Activated B cell treated with CpG ODN at 0.5 μM for 24 hours (primary cell): ENCODE results near the gene KCNMA1. TPM values are rescaled to one million over a fixed set of nuclear protein-coding genes. Genes with fewer than 3 reads are reported as not detected.

ENCODE experiments used
- ATAC-seq: fragments of 200-7000 bp; cut with Tn5 transposase; one replicate; pipeline ENCODE4 v1.10.0; 2021; ENCODE audit warnings: low read depth, mild to moderate bottlenecking, moderate library complexity
- CTCF ChIA-PET: fragments of 350-600 bp; sonication (Branson Sonifier 250); formaldehyde crosslinking; loops from one replicate; lab custom pipeline; 2021; ENCODE audit warnings: antibody characterized with exemption; lab: Charles Lee
- POLR2A ChIA-PET: fragments of 350-600 bp; sonication (Branson Sonifier 250); formaldehyde crosslinking; loops from one replicate; lab custom pipeline; 2021; ENCODE audit warnings: antibody characterized with exemption; lab: Charles Lee
- DNase-seq: peaks from one replicate; pipeline ENCODE4 v3.0.0; 2022
- H3K27ac Mint-ChIP-seq: one replicate; pipeline ENCODE4 v1.8.0; 2020; ENCODE audit warnings: mixed read lengths
- H3K27me3 Mint-ChIP-seq: one replicate; pipeline ENCODE4 v1.8.0; 2021; ENCODE audit warnings: mixed read lengths
- H3K36me3 Mint-ChIP-seq: one replicate; pipeline ENCODE4 v1.8.0; 2021; ENCODE audit warnings: low read depth, mixed read lengths
- H3K4me1 Mint-ChIP-seq: one replicate; pipeline ENCODE4 v1.8.0; 2021; ENCODE audit warnings: mixed read lengths
- H3K4me3 Mint-ChIP-seq: one replicate; pipeline ENCODE4 v1.8.0; 2020; ENCODE audit warnings: mild to moderate bottlenecking, mixed read lengths
- H3K9me3 Mint-ChIP-seq: one replicate; pipeline ENCODE4 v1.8.0; 2020; ENCODE audit warnings: mixed read lengths
- intact Hi-C: fragments of 100-400 bp; cut with micrococcal nuclease; formaldehyde crosslinking; loops from one replicate; pipeline ENCODE4 v1.15.1; 2024
- total RNA-seq: library from RNA; stranded (reverse); gene quantifications from 2 replicates; pipeline ENCODE4 v1.2.3, GENCODE V29; 2022
- TF ChIP-seq, protein P1 (sequence below): fragments of 200-600 bp; IDR thresholded peaks from one replicate; pipeline ENCODE4 v1.8.0; 2022; ENCODE audit warnings: antibody characterized with exemption, mild to moderate bottlenecking

The KCNMA1 gene
- total RNA-seq, 1 donor from 2014 or later: 3.7 TPM

DNA sequence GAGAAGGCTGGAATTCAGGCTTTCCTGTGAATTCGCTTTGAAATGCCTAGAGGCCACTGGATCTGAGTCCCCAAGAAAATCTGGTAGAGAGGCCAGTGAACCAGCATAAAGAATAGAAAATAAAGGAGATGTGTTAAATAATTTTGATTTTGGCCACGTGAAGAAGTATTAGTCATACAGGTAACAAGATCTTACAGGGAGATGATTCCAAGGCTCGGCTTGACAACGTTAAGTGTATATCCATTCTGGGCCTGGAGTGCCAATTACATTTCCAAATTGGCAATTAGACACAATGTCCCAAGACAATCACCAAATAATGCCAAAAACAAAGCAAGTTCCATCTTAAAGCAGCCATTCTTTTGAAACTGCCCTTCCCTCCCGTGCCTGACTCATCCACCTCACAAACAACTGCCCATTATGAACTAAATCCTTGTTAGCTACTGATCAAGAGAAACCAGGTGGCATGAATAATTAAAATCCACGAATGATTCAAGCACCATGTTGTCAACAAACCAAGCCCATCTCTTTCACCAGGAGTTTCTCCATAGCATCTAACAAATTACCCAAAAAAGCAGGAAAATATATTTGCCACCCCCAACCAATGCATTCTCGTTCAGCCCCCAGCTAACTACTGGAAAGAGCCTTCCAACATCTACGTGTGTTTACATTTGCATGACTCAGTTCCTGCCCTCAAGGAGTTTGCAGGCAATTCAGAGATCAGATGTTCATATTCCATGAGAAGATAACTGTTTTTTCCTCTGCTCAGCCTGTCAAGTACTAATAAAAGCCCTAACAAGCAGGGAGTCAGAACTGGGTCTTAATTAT lies 8.5 kb downstream of the KCNMA1 start:
- H3K27ac Mint-ChIP-seq: no peak overlapping the region
- DNase-seq (no peak), ATAC-seq (no peak)
- H3K27me3 Mint-ChIP-seq: peaks cover 6% of the 10 kb centered on the region
- H3K4me1 Mint-ChIP-seq: peaks cover 13% of the 10 kb centered on the region
- no peaks in the 10 kb centered on the region for H3K9me3 Mint-ChIP-seq
- H3K36me3 Mint-ChIP-seq: no peaks in the 10 kb centered on the region
- no peak overlapping the region for H3K4me3 Mint-ChIP-seq
- TF ChIP-seq, protein P1, sequence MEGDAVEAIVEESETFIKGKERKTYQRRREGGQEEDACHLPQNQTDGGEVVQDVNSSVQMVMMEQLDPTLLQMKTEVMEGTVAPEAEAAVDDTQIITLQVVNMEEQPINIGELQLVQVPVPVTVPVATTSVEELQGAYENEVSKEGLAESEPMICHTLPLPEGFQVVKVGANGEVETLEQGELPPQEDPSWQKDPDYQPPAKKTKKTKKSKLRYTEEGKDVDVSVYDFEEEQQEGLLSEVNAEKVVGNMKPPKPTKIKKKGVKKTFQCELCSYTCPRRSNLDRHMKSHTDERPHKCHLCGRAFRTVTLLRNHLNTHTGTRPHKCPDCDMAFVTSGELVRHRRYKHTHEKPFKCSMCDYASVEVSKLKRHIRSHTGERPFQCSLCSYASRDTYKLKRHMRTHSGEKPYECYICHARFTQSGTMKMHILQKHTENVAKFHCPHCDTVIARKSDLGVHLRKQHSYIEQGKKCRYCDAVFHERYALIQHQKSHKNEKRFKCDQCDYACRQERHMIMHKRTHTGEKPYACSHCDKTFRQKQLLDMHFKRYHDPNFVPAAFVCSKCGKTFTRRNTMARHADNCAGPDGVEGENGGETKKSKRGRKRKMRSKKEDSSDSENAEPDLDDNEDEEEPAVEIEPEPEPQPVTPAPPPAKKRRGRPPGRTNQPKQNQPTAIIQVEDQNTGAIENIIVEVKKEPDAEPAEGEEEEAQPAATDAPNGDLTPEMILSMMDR: no peak
- CTCF ChIA-PET: interaction anchor here (0.8 kb wide), 1 partner anchor 12 kb away, joined by 3 read pairs; no protein-coding TSS in a partner anchor
- POLR2A ChIA-PET: no interaction called here
- intact Hi-C loops: no loop called here

DNA sequence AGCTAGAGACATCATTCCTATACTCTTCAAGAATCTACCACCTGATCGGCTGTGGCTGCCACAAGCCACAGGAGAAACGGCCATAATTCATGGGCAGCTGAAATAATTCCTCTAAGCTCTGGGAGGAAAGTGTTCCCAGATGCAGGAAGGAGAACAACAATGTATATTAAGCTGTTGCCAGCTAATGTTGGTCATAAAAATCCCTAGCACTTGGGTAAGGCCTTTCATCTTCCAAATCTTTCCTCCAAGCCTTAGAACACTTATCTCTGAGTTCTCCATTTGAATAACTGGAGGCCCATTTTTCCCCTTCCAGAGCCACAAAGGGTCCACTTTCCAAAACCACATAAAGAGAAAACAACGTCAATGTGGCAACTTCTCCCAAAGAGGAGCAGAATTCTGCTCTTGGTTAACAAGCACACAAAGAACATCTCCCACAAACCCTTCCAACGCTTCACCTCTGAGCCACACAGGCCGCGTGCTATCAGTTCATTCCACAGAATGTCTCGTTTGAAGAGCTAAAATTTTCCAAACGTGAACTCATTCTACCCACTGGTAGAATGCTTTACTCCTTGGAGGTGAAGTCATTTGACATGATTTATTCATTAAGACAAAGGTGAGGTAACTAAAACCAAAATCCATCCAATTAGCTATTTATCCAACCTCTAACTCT lies 11.2 kb downstream of the KCNMA1 start:
- Mint-ChIP-seq H3K36me3 (no peaks in the 10 kb centered on the region), H3K4me3 (no peak overlapping the region), H3K27ac (no peak overlapping the region), H3K27me3 (no peaks in the 10 kb centered on the region), H3K4me1 (peaks cover 38% of the 10 kb centered on the region), H3K9me3 (no peaks in the 10 kb centered on the region)
- ChIA-PET POLR2A (no interaction called here), CTCF (no interaction called here)
- ATAC-seq: no peak
- TF ChIP-seq, protein P1: no peak
- no peak for DNase-seq
- intact Hi-C loops: no loop called here

DNA sequence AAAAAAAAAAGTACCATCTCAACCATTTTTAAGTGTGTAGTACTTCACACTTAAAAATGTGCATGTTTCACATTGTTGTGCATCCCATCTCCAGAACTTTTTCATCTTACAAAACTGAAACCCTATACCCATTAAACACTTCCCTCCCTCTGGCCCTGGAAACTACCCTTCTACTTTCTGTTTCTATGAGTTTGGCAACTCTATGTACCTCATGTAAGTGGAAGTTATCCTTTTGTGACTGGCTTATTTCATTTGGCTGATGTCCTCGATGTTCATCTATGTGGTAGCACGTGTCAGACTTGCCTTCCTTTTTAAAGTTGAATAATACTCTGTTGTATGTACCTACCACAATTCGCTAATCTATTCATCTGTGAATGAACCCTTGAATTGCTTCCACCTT lies 12.2 kb downstream of the KCNMA1 start:
- TF ChIP-seq, protein P1: no peak
- Mint-ChIP-seq H3K27ac (peak overlapping the region; percentile 32), H3K36me3 (no peaks in the 10 kb centered on the region), H3K4me3 (no peak overlapping the region), H3K9me3 (no peaks in the 10 kb centered on the region), H3K27me3 (no peaks in the 10 kb centered on the region), H3K4me1 (peaks cover 38% of the 10 kb centered on the region)
- intact Hi-C loops: no loop called here
- ATAC-seq (no peak), DNase-seq (no peak)
- POLR2A ChIA-PET: no interaction called here
- CTCF ChIA-PET: no interaction called here

DNA sequence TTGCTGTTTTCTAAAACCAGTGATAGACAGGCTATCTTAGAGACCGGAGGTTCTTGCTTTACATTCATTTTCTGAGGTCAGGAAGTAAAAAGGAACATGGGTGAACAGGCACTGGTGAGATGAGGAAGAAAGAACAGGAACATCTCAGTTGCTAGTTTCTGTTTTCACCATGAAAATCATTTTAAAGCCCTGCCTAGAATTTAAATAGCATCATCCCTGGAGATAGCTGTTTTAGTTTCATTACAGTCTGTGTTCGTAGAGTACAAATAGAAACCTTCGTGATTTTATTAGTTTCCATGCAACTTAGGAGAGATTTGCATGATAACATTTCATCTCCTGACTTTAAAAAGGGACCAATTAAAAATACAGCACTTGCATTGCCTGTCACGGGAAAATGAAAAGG lies 14.7 kb downstream of the KCNMA1 start:
- Mint-ChIP-seq H3K27me3 (no peaks in the 10 kb centered on the region), H3K4me1 (peaks cover 38% of the 10 kb centered on the region), H3K9me3 (no peaks in the 10 kb centered on the region), H3K4me3 (peak overlapping the region; percentile 69), H3K36me3 (no peaks in the 10 kb centered on the region), H3K27ac (peak overlapping the region; percentile 78)
- DNase-seq (no peak), ATAC-seq (peak; percentile 86)
- TF ChIP-seq, protein P1: no peak
- ChIA-PET CTCF (interaction anchor here (0.7 kb wide), 1 partner anchor 9 kb away, joined by 3 read pairs; no protein-coding TSS in a partner anchor), POLR2A (no interaction called here)
- intact Hi-C loops: loop anchor here (5.0 kb wide), 1 partner anchor 81 kb away; no protein-coding TSS in a partner anchor

DNA sequence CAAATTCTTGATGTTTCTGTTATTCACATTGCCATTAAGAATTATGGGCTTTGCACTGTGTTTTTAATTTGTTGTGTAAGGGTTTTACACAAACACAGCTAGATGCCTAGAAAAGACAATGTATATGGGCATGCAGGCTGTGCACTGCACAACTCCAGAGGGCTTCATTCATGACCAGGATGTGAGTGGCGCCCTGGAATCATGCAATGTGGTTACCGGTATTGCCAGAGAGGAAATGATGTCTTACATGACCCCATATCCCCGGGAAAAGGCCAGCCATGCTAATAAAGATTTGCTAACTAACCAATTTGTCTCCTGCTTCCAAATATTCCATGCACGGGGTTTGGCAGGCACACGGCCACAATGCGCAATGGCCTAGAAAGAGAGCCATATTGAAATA lies 16.9 kb downstream of the KCNMA1 start:
- ATAC-seq (no peak), DNase-seq (no peak)
- Mint-ChIP-seq H3K4me1 (peaks cover 37% of the 10 kb centered on the region), H3K27ac (no peak overlapping the region), H3K4me3 (no peak overlapping the region), H3K9me3 (no peaks in the 10 kb centered on the region), H3K27me3 (no peaks in the 10 kb centered on the region), H3K36me3 (no peaks in the 10 kb centered on the region)
- POLR2A ChIA-PET: no interaction called here
- intact Hi-C loops: loop anchor here (5.0 kb wide), 1 partner anchor 78 kb away; no protein-coding TSS in a partner anchor
- TF ChIP-seq, protein P1: no peak
- CTCF ChIA-PET: no interaction called here
